ENCODE measurements around the gene UGT3A1.

The UGT3A1 gene

DNA sequence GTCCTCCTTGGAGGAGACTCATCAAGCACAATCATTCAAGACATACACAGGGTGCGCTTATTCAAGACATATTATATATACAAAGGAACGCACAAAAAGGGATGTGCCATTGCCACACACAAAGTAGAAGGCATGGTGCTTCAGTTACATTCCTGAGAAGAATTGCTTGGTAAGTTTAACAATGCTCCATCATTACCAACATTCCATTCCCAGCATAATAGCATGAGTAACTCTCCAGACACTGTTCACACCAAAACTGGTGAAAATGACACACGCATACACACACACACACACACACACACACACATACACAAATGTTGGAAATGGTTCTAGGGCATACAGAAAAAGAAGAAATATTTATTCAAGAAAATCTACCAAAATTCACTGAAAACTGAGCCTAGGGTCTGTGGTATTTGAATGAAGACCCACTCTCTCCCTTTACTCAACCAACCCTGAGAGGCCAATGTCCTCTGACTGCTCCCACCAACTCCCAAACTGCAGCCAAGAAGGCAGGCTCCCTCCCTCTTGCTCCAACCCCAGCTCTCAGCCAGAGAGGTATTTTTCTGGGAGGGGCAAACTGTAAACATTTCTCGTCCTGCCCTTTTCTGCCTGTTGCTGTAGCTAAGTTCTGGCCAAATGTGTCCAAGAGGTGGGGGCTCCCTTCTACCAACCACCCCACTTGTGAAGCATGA is 19.9 kb downstream of the UGT3A1 start:
- H3K36me3 Mint-ChIP-seq = no peaks in the 10 kb centered on the region
- H3K27me3 Mint-ChIP-seq = no peaks in the 10 kb centered on the region
- H3K4me1 Mint-ChIP-seq = no peaks in the 10 kb centered on the region
- no peak for ATAC-seq (ENCODE audit: low read depth)
- DNase-seq (ENCODE audit: low spot score in 2 of 2) = no peak
- H3K27ac Mint-ChIP-seq = no peak overlapping the region
- H3K4me3 Mint-ChIP-seq = no peak overlapping the region
- H3K9me3 Mint-ChIP-seq = peaks cover 3% of the 10 kb centered on the region

DNA sequence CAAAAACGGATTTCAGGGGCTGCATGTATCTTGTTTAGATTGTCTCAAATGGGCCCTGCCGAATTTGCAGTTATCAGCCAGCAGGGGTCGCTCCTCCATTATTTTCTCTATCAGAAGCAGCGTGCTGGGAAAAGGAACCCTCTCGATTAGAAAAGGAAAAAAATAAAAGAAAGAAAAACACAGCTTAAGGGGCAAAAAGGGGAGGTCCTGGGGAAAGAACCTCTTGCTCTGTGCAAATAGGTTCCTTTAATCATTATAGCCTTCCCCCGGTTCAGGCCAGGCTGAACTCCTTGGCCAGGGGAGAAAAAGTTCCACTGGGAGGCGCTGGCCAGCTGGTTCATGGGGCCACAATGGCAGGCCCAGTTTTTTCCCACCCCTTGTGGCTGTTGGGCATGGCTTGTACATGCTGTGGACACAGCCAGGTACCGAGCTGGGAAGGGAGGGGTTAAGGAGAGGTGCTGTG is 27.8 kb downstream of the UGT3A1 start:
- DNase-seq (ENCODE audit: low spot score in 2 of 2) (no peak), ATAC-seq (ENCODE audit: low read depth) (no peak)
- Mint-ChIP-seq H3K9me3 (peaks cover 7% of the 10 kb centered on the region), H3K27me3 (peaks cover 10% of the 10 kb centered on the region), H3K4me3 (no peak overlapping the region), H3K4me1 (no peaks in the 10 kb centered on the region), H3K27ac (no peak overlapping the region), H3K36me3 (no peaks in the 10 kb centered on the region)

DNA sequence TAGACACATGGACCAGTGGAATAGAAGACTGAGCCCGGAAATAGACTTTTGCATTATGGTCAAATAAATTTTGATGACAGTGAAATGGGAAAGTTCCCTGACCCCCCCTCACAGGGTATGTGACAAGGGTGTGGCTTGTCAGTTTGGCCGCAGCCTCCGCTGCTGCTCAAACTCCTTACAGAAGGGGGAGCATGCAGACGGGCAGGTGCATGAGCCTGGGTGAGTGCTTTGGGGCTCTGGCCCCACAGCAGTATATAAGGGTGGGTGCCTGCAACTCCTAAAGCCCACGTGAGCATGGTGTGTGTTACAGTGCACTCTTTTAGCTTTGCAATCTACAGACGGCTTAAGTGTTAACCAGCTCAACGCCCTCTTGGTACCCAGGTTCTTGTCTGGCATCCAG is 30.9 kb downstream of the UGT3A1 start:
- Mint-ChIP-seq H3K27me3 (peaks cover 10% of the 10 kb centered on the region), H3K4me3 (no peak overlapping the region), H3K9me3 (peaks cover 11% of the 10 kb centered on the region), H3K36me3 (no peaks in the 10 kb centered on the region), H3K4me1 (no peaks in the 10 kb centered on the region), H3K27ac (no peak overlapping the region)
- DNase-seq (ENCODE audit: low spot score in 2 of 2) (no peak), ATAC-seq (ENCODE audit: low read depth) (no peak)

DNA sequence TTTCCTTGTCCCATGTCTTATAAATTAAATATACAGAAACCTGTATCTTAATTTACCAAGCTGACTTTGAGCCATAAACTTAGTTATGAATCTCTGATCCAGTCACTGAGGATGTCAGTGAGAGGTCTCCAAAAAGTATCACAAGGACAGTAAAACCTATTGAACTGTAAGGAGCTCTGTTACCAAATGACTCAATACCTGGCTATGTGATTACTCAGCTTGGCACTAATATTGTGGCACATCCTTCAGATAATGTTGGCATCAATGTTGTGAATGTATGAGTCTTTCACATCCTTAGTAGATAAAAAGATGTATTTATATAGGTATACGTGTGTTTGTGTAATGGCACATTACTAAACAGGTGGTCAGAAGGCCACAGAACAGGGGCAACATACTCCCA is 34.8 kb downstream of the UGT3A1 start:
- H3K27ac Mint-ChIP-seq = no peak overlapping the region
- no peaks in the 10 kb centered on the region for H3K36me3 Mint-ChIP-seq
- H3K9me3 Mint-ChIP-seq = peaks cover 4% of the 10 kb centered on the region
- H3K27me3 Mint-ChIP-seq = peaks cover 7% of the 10 kb centered on the region
- no peak for ATAC-seq (ENCODE audit: low read depth)
- H3K4me3 Mint-ChIP-seq = no peak overlapping the region
- no peak for DNase-seq (ENCODE audit: low spot score in 2 of 2)
- no peaks in the 10 kb centered on the region for H3K4me1 Mint-ChIP-seq

DNA sequence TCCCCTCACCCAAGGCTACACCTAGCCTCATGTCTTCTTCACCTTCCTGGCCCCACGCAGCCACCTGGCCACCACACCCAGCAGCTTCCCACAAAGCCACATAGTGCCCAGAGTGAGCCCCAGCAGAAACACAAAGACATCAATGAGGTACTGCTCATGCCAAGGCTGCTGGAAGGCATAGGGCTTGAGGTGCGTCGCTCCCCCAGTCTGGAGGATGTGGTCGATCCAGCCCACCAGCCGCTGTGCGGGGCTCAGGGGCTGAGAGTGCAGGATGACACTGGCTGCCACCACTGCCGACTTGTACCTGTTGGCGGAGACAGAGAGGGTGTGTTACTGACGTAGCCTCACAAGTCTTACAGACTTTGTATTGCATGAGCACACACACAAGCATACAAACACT is 37.0 kb downstream of the UGT3A1 start:
- DNase-seq (ENCODE audit: low spot score in 2 of 2) = no peak
- H3K4me1 Mint-ChIP-seq = no peaks in the 10 kb centered on the region
- H3K36me3 Mint-ChIP-seq = no peaks in the 10 kb centered on the region

DNA sequence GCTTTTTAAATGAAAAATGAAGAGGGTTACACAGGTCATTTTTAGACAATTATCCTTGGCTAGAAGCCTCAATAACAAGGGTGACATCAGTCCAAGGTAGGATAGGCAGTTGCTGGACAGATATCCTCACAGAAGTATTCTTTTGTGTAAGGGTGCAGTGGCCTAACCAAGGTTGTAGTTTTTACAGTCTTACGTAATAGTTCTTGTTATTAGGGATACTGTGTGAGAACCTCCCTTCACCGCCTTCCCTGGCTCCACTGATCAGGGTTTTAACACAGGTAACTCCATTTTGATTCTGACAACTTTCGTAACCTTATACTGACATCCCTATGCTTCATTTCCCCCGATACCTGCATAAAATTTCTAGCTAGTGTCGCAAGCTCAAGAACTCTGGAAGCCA is 44.1 kb downstream of the UGT3A1 start:
- no peak overlapping the region for H3K27ac Mint-ChIP-seq

More for the DNA sequence above, 37.0 kb downstream of the UGT3A1 start:
- Mint-ChIP-seq H3K4me3 (no peak overlapping the region), H3K27me3 (peaks cover 7% of the 10 kb centered on the region), H3K9me3 (peaks cover 4% of the 10 kb centered on the region), H3K27ac (no peak overlapping the region)
- ATAC-seq (ENCODE audit: low read depth) = no peak

DNA sequence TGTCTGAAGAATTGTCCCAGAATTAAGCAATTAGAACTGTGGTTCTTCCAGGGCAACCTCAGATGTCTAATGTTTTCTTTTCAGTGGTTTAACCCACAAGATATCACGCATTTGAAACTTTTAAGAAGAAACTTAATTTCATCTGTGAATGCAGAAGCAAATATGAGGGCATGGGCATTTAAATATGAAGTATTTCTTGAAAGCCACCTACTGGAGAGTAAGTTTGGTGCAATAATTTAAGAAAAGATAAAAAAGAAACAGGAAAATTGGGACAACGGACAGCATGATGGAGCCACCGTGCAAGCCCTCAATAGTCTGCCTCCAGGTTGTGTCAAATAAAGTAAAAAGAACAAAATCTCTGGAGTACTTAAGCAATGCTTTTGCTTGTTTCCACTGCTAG is 51.6 kb downstream of the UGT3A1 start:
- H3K36me3 Mint-ChIP-seq = no peaks in the 10 kb centered on the region
- H3K27ac Mint-ChIP-seq = no peak overlapping the region
- DNase-seq (ENCODE audit: low spot score in 2 of 2) (no peak), ATAC-seq (ENCODE audit: low read depth) (no peak)
- no peaks in the 10 kb centered on the region for H3K9me3 Mint-ChIP-seq
- H3K27me3 Mint-ChIP-seq = no peaks in the 10 kb centered on the region
- no peak overlapping the region for H3K4me3 Mint-ChIP-seq
- H3K4me1 Mint-ChIP-seq = no peaks in the 10 kb centered on the region

More for the DNA sequence above, 44.1 kb downstream of the UGT3A1 start:
- ATAC-seq (ENCODE audit: low read depth) (no peak), DNase-seq (ENCODE audit: low spot score in 2 of 2) (no peak)
- H3K9me3 Mint-ChIP-seq = peaks cover 2% of the 10 kb centered on the region
- H3K4me3 Mint-ChIP-seq = no peak overlapping the region
- no peaks in the 10 kb centered on the region for H3K36me3 Mint-ChIP-seq
- H3K27me3 Mint-ChIP-seq = peaks cover 6% of the 10 kb centered on the region
- no peaks in the 10 kb centered on the region for H3K4me1 Mint-ChIP-seq

DNA sequence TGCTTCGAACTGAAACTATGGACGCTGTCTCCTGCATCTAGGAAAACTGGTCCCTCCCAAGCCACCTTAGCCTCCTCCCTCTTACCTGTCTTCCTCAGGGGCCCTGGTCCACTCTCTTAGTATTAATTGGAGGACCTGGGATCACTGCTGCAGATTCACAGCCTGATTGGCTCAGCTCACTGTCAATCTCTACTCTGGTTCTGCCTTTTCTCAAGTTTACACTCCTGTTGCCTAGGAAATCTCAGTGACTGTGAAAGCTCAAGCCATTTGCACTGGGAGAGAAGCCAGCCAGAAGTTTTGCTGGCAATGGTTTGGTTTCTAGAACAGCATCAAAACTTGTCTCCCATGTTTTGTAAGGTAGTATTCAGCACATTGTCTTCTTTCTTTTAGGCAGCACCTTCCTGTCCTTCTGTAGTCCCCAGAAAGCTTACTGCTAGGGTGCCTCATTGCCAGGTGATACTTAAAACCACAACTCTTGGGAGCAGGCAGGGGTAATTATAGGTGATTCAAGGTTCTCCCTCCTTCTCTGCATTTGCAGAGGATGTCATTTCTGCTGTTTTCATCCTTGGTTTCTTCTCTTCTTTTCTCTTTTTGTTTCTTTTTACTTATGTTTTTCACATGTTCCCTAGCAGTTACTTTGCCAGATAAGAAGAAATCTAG is 52.5 kb downstream of the UGT3A1 start, which contains the start of gene CAPSL:
TSS of gene CAPSL (minus strand) at position 55 of the 660 bp plus-strand sequence. CDS start 17,502 bp downstream, outside the sequence.
- H3K9me3 Mint-ChIP-seq = no peaks in the 10 kb centered on the region
- DNase-seq (ENCODE audit: low spot score in 2 of 2) = no peak
- ATAC-seq (ENCODE audit: low read depth) = no peak
- no peaks in the 10 kb centered on the region for H3K4me1 Mint-ChIP-seq
- H3K36me3 Mint-ChIP-seq = no peaks in the 10 kb centered on the region
- H3K27me3 Mint-ChIP-seq = no peaks in the 10 kb centered on the region
- no peak within 1 kb of the TSS for H3K4me3 Mint-ChIP-seq
- no peak within 1 kb of the TSS for H3K27ac Mint-ChIP-seq

DNA sequence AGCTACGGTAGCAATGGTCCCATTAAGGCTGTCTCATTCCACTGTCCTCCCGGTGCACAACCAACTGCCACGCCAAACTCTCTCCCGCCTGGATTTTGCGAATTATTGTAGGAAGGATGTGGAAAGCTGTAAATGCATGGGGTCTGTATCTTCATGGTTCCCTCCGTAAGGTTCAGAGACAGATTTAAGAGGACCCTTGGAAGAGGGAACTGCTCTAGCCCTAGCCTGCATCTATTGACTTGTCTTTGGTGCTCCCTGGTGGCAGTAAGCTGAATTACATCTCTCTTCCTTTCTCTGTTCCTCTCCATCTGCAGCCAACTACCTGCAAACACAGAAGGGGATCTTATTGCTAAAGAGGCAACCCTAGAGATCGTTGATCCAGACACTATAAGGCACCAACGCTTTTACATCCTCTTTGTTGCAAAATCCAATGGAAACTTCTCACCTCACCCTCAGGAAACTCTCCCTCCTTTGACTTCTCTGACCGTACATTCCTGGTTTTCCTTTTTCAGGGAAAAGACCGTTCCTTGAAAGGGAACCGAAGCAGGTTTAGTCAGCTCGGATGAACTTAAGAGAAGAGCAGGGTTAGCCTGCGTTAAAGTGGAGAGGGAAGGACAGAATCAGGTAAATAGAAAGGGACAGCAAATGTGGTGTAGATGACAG is 64.7 kb downstream of the UGT3A1 start:
- Mint-ChIP-seq H3K27ac (no peak overlapping the region), H3K4me3 (no peak overlapping the region), H3K9me3 (no peaks in the 10 kb centered on the region), H3K4me1 (no peaks in the 10 kb centered on the region), H3K27me3 (peaks cover 11% of the 10 kb centered on the region), H3K36me3 (no peaks in the 10 kb centered on the region)
- DNase-seq (ENCODE audit: low spot score in 2 of 2) (peak; percentile 41 to 45), ATAC-seq (ENCODE audit: low read depth) (peak; percentile 47)

DNA sequence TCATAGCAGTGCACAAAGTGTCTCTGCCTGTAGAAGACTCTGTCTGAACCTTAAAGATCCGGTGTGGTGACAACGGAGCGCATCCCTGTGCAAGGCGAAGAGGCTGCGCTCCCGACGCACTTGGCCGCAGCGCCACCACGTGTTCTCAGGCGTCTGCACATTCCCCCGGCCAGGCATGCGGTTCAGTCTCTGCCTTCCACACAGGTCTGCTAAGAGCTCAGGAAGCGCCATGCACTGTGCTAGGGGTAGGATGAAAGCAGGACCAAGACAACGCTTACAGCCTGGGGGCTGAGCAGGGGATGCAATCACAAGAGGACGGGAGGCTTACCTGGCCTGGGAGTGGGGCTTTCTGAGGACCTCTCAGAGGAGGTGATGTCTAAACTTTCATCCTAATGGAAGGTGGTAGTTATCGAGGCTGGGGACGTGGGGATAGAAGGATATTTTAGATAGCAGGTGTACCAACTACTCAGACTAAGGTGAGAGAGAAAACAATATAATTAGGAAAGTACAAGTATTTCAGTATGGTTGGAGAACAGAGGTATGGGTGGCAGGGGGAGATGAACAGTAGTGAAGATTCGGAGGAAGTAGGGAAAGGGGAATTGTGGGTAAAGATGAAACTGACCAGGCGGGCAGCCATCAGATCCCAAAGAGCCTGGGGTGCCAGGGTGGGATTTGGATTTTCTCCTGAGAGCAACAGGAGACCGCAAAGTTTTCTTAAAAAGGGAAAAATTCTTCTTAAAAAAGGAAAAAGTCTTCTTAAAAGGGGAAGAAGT is 66.1 kb downstream of the UGT3A1 start:
- Mint-ChIP-seq H3K9me3 (no peaks in the 10 kb centered on the region), H3K4me3 (no peak overlapping the region), H3K27me3 (peaks cover 11% of the 10 kb centered on the region), H3K36me3 (no peaks in the 10 kb centered on the region), H3K27ac (no peak overlapping the region), H3K4me1 (no peaks in the 10 kb centered on the region)
- DNase-seq (ENCODE audit: low spot score in 2 of 2) (no peak), ATAC-seq (ENCODE audit: low read depth) (no peak)

DNA sequence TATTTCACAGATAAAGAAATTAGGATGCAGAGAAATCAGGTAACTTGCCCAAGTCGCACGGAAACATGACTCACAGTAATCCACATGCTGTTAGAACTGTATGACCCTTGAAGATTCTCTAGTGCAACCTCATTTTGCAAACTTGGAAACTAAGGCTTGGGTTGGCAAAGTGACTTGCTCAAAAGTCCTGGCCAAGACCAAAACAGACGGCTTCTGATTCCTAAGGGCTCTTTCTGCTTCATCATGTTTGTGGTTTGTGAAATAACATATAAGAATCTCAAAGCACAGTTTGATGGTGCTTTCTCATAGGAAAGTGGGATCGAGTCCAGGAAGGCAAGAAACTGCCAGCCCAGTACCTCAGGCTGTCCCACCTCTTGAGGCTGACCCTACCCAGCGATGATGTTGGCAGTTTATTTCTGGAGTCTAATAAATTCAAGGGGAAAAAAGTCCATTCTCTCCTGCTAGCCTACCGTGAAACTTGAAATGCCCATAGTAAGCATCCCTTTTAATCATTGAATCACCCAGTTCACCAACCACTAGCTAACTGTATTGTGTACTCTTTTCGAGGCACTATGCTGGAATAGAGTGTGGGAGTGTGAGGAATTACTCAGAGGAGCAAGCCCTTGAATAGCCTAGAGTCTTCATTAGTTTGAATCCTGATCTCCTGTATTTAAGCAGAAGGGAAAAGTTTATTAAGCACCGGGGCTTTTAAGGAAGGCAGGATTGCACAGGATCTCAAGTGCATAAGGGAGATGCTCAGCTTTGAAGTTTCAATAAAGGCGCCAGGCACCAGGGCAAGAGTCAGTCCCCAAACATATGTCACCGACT is 66.9 kb downstream of the UGT3A1 start:
- no peak overlapping the region for H3K27ac Mint-ChIP-seq
- ATAC-seq (ENCODE audit: low read depth) = no peak
- no peak overlapping the region for H3K4me3 Mint-ChIP-seq
- DNase-seq (ENCODE audit: low spot score in 2 of 2) = no peak
- peaks cover 4% of the 10 kb centered on the region for H3K9me3 Mint-ChIP-seq
- H3K36me3 Mint-ChIP-seq = peaks cover 4% of the 10 kb centered on the region
- peaks cover 11% of the 10 kb centered on the region for H3K27me3 Mint-ChIP-seq
- no peaks in the 10 kb centered on the region for H3K4me1 Mint-ChIP-seq

DNA sequence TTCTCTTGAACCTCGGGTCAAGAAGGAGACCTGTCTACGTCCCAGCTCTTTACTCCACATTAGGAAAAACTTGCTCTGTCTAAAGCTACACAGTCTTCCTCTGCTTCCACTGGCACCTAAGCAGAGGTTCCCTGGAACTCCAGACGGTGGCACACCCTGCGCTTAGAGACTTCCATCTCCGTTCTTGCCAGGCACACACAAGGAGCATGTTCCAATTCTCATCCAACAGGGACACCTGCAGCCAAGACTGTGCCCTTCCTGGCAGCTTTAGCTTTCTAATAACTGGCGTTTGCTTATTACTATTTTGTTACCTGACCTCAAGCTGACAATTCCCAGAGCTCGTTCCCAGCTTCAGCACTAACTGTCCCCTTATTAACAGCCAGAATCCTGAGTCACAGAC is 68.7 kb downstream of the UGT3A1 start:
- ATAC-seq (ENCODE audit: low read depth) (no peak), DNase-seq (ENCODE audit: low spot score in 2 of 2) (no peak)
- Mint-ChIP-seq H3K4me1 (no peaks in the 10 kb centered on the region), H3K27ac (no peak overlapping the region), H3K9me3 (peaks cover 8% of the 10 kb centered on the region), H3K36me3 (peaks cover 5% of the 10 kb centered on the region), H3K27me3 (peaks cover 11% of the 10 kb centered on the region), H3K4me3 (no peak overlapping the region)

DNA sequence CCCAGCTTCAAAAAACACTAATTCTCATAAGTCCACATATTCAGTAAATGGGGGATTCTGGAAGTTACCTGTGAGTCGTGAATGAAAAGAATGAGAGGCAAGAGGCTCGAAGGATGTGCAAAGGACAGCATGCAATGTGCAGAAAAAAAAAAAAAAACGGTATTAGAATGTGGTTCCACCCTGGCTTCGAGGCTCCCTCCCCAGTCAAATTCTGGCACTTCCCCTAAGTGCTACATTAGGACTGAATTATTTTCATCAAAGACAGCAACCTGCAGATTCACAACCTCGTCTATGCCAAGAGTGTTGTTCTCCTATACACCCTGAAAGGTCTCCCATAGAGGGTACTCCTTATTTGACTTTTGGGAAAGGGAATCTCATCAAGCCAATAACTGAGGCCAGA is 69.3 kb downstream of the UGT3A1 start:
- Mint-ChIP-seq H3K9me3 (peaks cover 8% of the 10 kb centered on the region), H3K4me1 (no peaks in the 10 kb centered on the region), H3K4me3 (no peak overlapping the region)

More for the DNA sequence above, 69.3 kb downstream of the UGT3A1 start:
- DNase-seq (ENCODE audit: low spot score in 2 of 2) (no peak), ATAC-seq (ENCODE audit: low read depth) (no peak)
- Mint-ChIP-seq H3K27me3 (peaks cover 11% of the 10 kb centered on the region), H3K27ac (no peak overlapping the region), H3K36me3 (peaks cover 5% of the 10 kb centered on the region)

Measured in memory B cell (primary cell).